Activated CD8-positive, alpha-beta T cell treated with anti-CD3 and anti-CD28 coated beads, Interleukin-2, amount 10 ng/mL, durations not matched to agents 7 days and 5 days (primary cell): ENCODE data around the gene RIN3. TPM values are rescaled to one million over a fixed set of nuclear protein-coding genes. Genes with fewer than 3 reads are reported as not detected.

Experiments used
- ATAC-seq: fragments of 150-1000 bp; cut with Tn5 transposase; one replicate; pipeline ENCODE4 v1.10.0; 2021; ENCODE audit warnings: moderate library complexity
- CTCF ChIA-PET: fragments of 350-600 bp; sonication (Branson Sonifier 250); formaldehyde crosslinking; loops from one replicate; lab custom pipeline; 2021; ENCODE audit warnings: antibody characterized with exemption; lab: Charles Lee
- POLR2A ChIA-PET: fragments of 350-600 bp; sonication (Branson Sonifier 250); formaldehyde crosslinking; loops from one replicate; lab custom pipeline; 2021; ENCODE audit warnings: antibody characterized with exemption; lab: Charles Lee
- DNase-seq: peaks from one replicate; pipeline ENCODE4 v3.0.0-alpha.2; 2020
- H3K27ac Mint-ChIP-seq: one replicate; pipeline ENCODE4 v1.8.0; 2021; ENCODE audit warnings: mild to moderate bottlenecking, mixed read lengths
- H3K27me3 Mint-ChIP-seq: one replicate; pipeline ENCODE4 v1.8.0; 2021; ENCODE audit warnings: low read depth, mixed read lengths
- H3K36me3 Mint-ChIP-seq: one replicate; pipeline ENCODE4 v1.8.0; 2021; ENCODE audit warnings: low read depth, mixed read lengths
- H3K4me1 Mint-ChIP-seq: one replicate; pipeline ENCODE4 v1.8.0; 2021; ENCODE audit warnings: low read depth, mixed read lengths
- H3K4me3 Mint-ChIP-seq: one replicate; pipeline ENCODE4 v1.8.0; 2021; ENCODE audit warnings: mild to moderate bottlenecking, mixed read lengths
- H3K9me3 Mint-ChIP-seq: one replicate; pipeline ENCODE4 v1.8.0; 2022; ENCODE audit warnings: mixed read lengths; ENCODE audit not compliant: insufficient read depth
- total RNA-seq, 2 experiments: library from RNA; stranded (reverse); gene quantifications; one replicate each; pipeline ENCODE4 v1.2.3, GENCODE V29; 2021

Gene RIN3
- total RNA-seq, 2 experiments from 2014 or later, result 85.6 to 89.0 TPM

DNA sequence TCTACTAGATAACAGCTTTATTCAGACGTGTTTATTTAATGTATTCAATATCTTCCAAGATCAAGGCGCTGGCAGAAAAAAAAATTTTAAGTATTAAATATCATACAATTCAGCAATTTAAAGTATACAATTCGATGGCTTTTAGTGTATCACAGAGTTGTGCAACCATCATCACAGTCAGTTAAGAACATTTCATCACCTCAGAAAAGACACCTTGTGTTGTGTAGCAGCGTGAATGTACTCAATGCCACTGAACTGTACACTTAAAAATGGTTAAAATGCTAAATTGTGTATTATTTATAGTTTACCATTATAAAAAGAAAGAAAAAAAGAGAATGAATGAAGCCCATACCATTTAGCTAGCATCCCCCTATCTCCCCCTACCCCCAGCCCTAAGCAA is 96.4 kb downstream of the RIN3 start:
- CTCF ChIA-PET, result interaction anchor here (1.1 to 1.4 kb wide), 3 partner anchors 14 to 41 kb away, joined by 3 to 6 read pairs (median 4); no protein-coding TSS in a partner anchor
- ATAC-seq (no peak), DNase-seq (no peak)
- Mint-ChIP-seq H3K4me3 (no peak overlapping the region), H3K9me3 (no peaks in the 10 kb centered on the region), H3K4me1 (peaks cover 54% of the 10 kb centered on the region), H3K27me3 (no peaks in the 10 kb centered on the region), H3K27ac (no peak overlapping the region), H3K36me3 (peaks cover 70% of the 10 kb centered on the region)
- POLR2A ChIA-PET, result interaction anchor here (1.2 kb wide), 1 partner anchor 15 kb away, joined by 3 read pairs; no protein-coding TSS in a partner anchor

GRCh38 chr14:92610849-92611271 is 97.3 kb downstream of the RIN3 start:
- Mint-ChIP-seq H3K27ac (no peak overlapping the region), H3K4me3 (no peak overlapping the region), H3K9me3 (no peaks in the 10 kb centered on the region), H3K36me3 (peaks cover 69% of the 10 kb centered on the region), H3K27me3 (no peaks in the 10 kb centered on the region), H3K4me1 (peaks cover 63% of the 10 kb centered on the region)
- POLR2A ChIA-PET, result interaction anchor here (1.2 kb wide), 1 partner anchor 16 kb away, joined by 3 read pairs; no protein-coding TSS in a partner anchor
- CTCF ChIA-PET, result no interaction called here
- DNase-seq (no peak), ATAC-seq (no peak)

DNA sequence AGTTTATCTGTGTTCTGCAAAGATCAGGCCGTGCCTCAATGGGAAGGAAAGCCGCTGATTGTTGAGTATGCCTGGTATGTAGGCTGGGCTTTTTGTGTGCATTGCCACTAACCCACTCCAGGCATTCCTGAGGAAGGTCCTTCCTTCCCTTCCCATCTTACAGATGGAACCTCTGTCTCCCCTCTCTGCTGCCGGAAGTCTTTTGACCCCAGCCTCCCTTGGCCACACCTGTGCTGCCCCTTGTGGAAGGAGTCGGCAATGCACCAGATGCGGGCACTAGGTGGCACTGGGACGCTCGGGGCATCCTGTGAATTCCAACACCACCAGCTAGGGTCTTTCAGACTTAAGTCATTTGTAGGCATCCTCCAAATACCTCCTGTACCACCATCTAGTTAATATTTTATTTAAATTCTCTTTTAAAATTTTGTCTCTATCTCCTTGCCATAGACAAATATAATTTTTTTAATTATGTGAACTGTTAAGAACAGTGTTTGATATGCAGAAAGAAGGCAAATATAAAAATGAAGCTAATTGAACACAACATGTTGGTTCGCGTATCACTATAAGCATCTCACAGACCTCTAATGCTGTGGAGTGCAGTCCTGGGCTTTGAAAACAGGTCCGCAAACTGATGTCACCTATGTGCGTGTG is 99.6 kb downstream of the RIN3 start:
- Mint-ChIP-seq H3K36me3 (peaks cover 67% of the 10 kb centered on the region), H3K27ac (peak overlapping the region; percentile 22), H3K4me1 (peaks cover 74% of the 10 kb centered on the region), H3K9me3 (no peaks in the 10 kb centered on the region), H3K27me3 (no peaks in the 10 kb centered on the region), H3K4me3 (no peak overlapping the region)
- ATAC-seq (no peak), DNase-seq (peak; percentile 59)
- ChIA-PET CTCF (interaction anchor here (0.7 to 1.9 kb wide), 20 partner anchors 9 to 479 kb away, joined by 3 to 21 read pairs (median 4); no protein-coding TSS in a partner anchor), POLR2A (interaction anchor here (4.0 kb wide), 1 partner anchor 39 kb away, joined by 48 read pairs; no protein-coding TSS in a partner anchor)

DNA sequence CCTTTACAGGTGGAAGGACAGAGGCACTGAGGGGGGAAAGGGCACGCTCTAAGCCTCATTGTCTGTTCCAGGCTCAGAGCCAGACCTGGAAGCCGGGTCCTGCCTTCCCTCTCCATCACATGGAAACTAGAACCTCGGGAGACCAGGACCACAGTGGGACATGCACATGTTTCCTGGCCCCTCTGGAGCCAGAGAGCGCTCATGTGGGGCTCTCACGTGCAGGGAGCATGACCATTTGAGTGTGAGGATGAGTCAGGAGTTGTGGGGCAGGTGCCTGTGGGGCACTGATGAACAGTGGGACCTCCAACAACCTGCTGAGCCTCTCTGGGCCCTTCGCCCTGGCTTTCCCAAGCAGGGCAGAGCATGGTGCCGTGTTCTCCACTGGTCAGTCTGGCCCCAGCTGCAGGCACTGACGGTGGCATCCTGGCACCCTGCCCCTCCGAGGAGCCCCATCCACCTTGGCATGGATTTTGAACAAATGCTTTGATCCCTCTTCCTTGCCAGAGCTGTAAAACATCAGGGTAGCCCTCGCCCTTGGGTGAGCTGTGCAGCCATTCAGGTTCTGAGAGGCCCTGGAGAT is 100.2 kb downstream of the RIN3 start:
- DNase-seq (no peak), ATAC-seq (no peak)
- Mint-ChIP-seq H3K4me1 (peaks cover 74% of the 10 kb centered on the region), H3K9me3 (no peaks in the 10 kb centered on the region), H3K4me3 (no peak overlapping the region), H3K27ac (no peak overlapping the region), H3K36me3 (peaks cover 72% of the 10 kb centered on the region), H3K27me3 (no peaks in the 10 kb centered on the region)
- POLR2A ChIA-PET, result interaction anchor here (4.0 kb wide), 1 partner anchor 39 kb away, joined by 48 read pairs; no protein-coding TSS in a partner anchor
- CTCF ChIA-PET, result interaction anchor here (0.7 to 2.2 kb wide), 23 partner anchors 9 to 480 kb away, joined by 3 to 21 read pairs (median 5); no protein-coding TSS in a partner anchor

DNA sequence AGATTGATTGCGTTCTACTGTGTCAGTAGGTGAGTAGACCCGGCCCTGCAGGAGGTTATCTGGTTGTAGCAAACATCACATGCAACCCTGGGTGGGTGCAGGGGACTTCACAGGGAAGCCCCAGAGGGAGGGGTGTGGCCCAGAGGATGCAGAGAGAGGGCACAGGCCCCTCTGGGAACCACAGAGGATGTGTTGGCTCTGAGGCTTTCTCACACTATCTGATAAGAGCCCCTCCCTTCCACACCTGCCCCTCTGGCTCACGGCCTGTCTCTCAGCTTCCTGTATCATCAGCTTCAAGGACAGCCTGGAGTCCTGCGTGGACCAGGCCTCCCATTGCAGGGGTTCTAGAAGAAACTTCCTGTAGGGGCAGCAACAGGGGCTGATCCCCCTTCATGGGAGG is 101.9 kb downstream of the RIN3 start:
- ChIA-PET POLR2A (interaction anchor here (1.2 to 4.0 kb wide), 3 partner anchors 26 to 37 kb away, joined by 3 to 48 read pairs (median 4); no protein-coding TSS in a partner anchor), CTCF (interaction anchor here (0.6 to 2.2 kb wide), 7 partner anchors 15 to 509 kb away, joined by 3 to 7 read pairs (median 3); partner anchors contain the start of gene ATXN3)
- ATAC-seq, result peak; percentile 98
- Mint-ChIP-seq H3K4me3 (peak overlapping the region; percentile 44), H3K4me1 (peaks cover 61% of the 10 kb centered on the region), H3K27ac (peak overlapping the region; percentile 92), H3K27me3 (no peaks in the 10 kb centered on the region), H3K9me3 (no peaks in the 10 kb centered on the region), H3K36me3 (peaks cover 73% of the 10 kb centered on the region)
- peak; percentile 91 for DNase-seq

DNA sequence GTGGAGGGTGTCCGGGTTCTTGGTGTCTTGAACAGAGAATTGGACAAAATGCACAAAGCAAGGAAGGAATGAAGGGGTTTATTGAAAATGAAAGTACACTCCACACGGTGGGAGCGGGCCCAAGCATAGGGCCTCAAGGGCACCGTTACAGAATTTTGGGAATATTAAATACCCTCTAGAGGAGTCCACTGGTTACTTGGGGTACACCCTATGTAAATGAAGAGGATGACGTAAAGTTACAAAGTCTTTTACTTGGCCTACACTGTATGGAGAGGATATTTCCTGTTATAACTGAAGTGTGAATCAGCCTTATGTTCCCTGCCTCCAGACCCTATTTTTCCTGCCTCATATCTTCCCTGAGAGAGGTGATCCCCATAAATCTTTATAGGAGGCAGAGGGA is 102.6 kb downstream of the RIN3 start:
- ChIA-PET POLR2A (interaction anchor here (1.2 to 4.0 kb wide), 3 partner anchors 25 to 36 kb away, joined by 3 to 48 read pairs (median 4); no protein-coding TSS in a partner anchor), CTCF (interaction anchor here (0.7 to 2.2 kb wide), 5 partner anchors 27 to 65 kb away, joined by 3 to 7 read pairs (median 6); no protein-coding TSS in a partner anchor)
- peaks cover 67% of the 10 kb centered on the region for H3K36me3 Mint-ChIP-seq
- ATAC-seq (no peak), DNase-seq (no peak)
- H3K27ac Mint-ChIP-seq, result peak overlapping the region; percentile 92
- H3K4me3 Mint-ChIP-seq, result peak overlapping the region; percentile 44
- H3K27me3 Mint-ChIP-seq, result no peaks in the 10 kb centered on the region
- peaks cover 5% of the 10 kb centered on the region for H3K9me3 Mint-ChIP-seq
- H3K4me1 Mint-ChIP-seq, result peaks cover 57% of the 10 kb centered on the region

- CTCF ChIA-PET, result no interaction called here
- peaks cover 16% of the 10 kb centered on the region for H3K9me3 Mint-ChIP-seq
- no peaks in the 10 kb centered on the region for H3K27me3 Mint-ChIP-seq
- no peak overlapping the region for H3K4me3 Mint-ChIP-seq
- no peak for ATAC-seq
- peaks cover 68% of the 10 kb centered on the region for H3K36me3 Mint-ChIP-seq
- no peak for DNase-seq
- H3K4me1 Mint-ChIP-seq, result peaks cover 47% of the 10 kb centered on the region
- no peak overlapping the region for H3K27ac Mint-ChIP-seq
- POLR2A ChIA-PET, result no interaction called here
Measured at GRCh38 chr14:92617581-92617980, 104.0 kb downstream of the RIN3 start.

DNA sequence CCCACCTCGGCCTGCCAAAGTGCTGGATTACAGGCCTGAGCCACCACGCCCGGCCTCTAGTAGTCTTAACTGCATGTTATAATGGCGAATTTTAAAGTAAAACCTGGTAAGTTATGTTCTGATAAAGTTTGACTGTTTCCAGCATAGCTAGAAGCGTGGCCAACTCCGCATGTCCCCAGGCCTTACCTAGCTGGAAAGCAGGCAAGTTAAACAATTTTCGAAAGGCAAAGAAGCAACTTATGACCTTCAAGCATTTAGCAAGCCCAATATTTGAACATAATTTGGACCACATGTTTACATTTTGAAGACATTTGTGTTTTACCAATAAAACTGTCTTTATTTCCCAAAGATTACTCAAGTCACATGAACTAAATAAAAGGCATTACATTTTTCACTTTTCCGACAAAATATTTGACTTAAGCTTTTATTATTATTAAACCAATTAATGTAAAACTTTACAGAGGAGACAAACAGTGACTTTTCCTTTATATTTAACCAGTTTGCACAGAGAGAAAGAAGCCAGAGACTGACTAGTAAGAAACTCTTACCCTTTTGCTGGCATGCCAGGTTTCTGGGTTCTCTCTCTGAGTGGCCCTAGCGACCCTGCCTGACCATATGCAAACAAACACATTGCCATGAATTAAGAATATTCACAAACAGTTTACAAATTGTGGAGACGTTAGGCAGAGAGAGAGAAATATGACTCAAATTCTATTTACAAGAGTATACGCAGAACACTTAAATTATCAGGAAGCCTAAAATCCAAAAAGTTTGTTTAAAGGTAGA is 106.3 kb downstream of the RIN3 start:
- Mint-ChIP-seq H3K4me1 (peaks cover 27% of the 10 kb centered on the region), H3K9me3 (peaks cover 35% of the 10 kb centered on the region), H3K36me3 (peaks cover 79% of the 10 kb centered on the region), H3K27ac (no peak overlapping the region), H3K4me3 (no peak overlapping the region), H3K27me3 (no peaks in the 10 kb centered on the region)
- DNase-seq (no peak), ATAC-seq (no peak)
- CTCF ChIA-PET, result no interaction called here
- POLR2A ChIA-PET, result no interaction called here

- H3K9me3 Mint-ChIP-seq, result peaks cover 49% of the 10 kb centered on the region
- POLR2A ChIA-PET, result no interaction called here
- CTCF ChIA-PET, result interaction anchor here (1.3 kb wide), 1 partner anchor 9 kb away, joined by 5 read pairs; no protein-coding TSS in a partner anchor
- DNase-seq (no peak), ATAC-seq (no peak)
- no peaks in the 10 kb centered on the region for H3K27me3 Mint-ChIP-seq
- H3K36me3 Mint-ChIP-seq, result peaks cover 87% of the 10 kb centered on the region
- no peak overlapping the region for H3K4me3 Mint-ChIP-seq
- H3K27ac Mint-ChIP-seq, result no peak overlapping the region
- peaks cover 9% of the 10 kb centered on the region for H3K4me1 Mint-ChIP-seq
Measured at GRCh38 chr14:92622311-92622710, 108.7 kb downstream of the RIN3 start.

- Mint-ChIP-seq H3K27ac (no peak overlapping the region), H3K9me3 (peaks cover 57% of the 10 kb centered on the region), H3K27me3 (no peaks in the 10 kb centered on the region), H3K36me3 (peaks cover 83% of the 10 kb centered on the region), H3K4me3 (no peak overlapping the region), H3K4me1 (peaks cover 3% of the 10 kb centered on the region)
- POLR2A ChIA-PET, result no interaction called here
- CTCF ChIA-PET, result no interaction called here
- no peak for ATAC-seq
- DNase-seq, result no peak
Measured at GRCh38 chr14:92624764-92625163, 111.2 kb downstream of the RIN3 start.

GRCh38 chr14:92625213-92625612 is 111.6 kb downstream of the RIN3 start:
- Mint-ChIP-seq H3K4me1 (peaks cover 3% of the 10 kb centered on the region), H3K36me3 (peaks cover 80% of the 10 kb centered on the region), H3K9me3 (peaks cover 57% of the 10 kb centered on the region), H3K27ac (no peak overlapping the region), H3K4me3 (no peak overlapping the region), H3K27me3 (no peaks in the 10 kb centered on the region)
- CTCF ChIA-PET, result no interaction called here
- POLR2A ChIA-PET, result no interaction called here
- no peak for DNase-seq
- no peak for ATAC-seq
